Measurements from ENCODE around the gene GCSAM. TPM values are rescaled to one million over a fixed set of nuclear protein-coding genes. Genes with fewer than 3 reads are reported as not detected.

The GCSAM gene
- total and polyA plus RNA-seq, 7 experiments from 2014 or later, result 5.5 to 38.8 (median 24.9) TPM

DNA sequence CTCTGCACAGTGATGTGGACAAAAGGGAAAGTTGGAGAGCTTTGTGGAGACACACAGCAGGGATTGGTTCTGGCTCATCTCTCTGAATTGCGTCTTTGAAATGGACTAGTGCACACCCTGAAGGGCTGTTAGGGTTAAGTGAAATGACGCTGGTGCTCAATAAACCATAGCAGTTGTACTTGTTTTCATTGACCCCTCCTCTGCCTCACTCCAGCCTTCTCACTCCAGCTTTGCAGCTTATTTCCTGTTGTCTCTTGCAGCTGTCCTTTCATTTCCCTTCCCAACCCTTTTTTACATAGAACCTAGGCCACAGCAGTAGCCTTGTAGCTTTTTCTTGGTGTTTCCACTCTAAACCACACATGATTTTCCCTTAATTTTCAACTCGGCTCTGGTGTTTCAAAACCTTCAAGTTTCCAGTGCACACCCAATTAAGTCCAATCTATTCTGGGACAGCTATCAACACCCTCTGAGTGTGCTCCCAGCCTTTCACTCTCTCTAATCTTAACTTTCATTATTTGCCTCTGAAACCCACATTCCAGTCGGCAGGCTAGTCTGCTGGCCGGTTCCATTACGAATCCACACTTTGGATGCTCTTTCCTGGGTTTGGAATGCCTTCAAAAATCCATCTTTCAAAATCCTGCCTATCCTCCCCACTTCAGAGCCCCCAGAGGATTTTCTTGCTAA lies 40.4 kb downstream of the GCSAM start:
- Histone ChIP-seq H3K27me3 (ENCODE audit: control insufficient read depth in 2 of 2, insufficient read depth in 2 of 2, low read length in 2 of 2) (no peaks in the 10 kb centered on the region), H3K36me3 (ENCODE audit: control insufficient read depth in 2 of 3, insufficient read depth in 3 of 3, low read length in 3 of 3) (no peaks in the 10 kb centered on the region), H3K9me3 (ENCODE audit: control insufficient read depth in 2 of 3, low read length in 3 of 3) (no peaks in the 10 kb centered on the region), H3K27ac (ENCODE audit: low read depth, low read length) (no peak overlapping the region), H3K4me3 (ENCODE audit: low read length) (no peak overlapping the region), H3K4me1 (ENCODE audit: control insufficient read depth in 2 of 2, insufficient read depth in 2 of 2, low read length in 2 of 2) (peaks cover 0 to 8% of the 10 kb centered on the region in 2 donors)
- Mint-ChIP-seq H3K4me1 (peaks cover 17 to 61% (median 28%) of the 10 kb centered on the region in 7 donors), H3K27me3 (peaks cover 0 to 14% (median 3%) of the 10 kb centered on the region in 5 donors), H3K36me3 (peaks cover 0 to 19% (median 0%) of the 10 kb centered on the region in 5 donors), H3K4me3 (peak overlapping the region in 6 of 10 donors; percentile 1 to 69 (median 5)), H3K27ac (peak overlapping the region in 2 of 9 donors; percentile 49 to 73), H3K9me3 (no peaks in the 10 kb centered on the region)
- ChIA-PET POLR2A (interaction anchor here (0.6 to 0.8 kb wide), 2 partner anchors 20 to 255 kb away, joined by 4 to 5 read pairs; no protein-coding TSS in a partner anchor), CTCF (interaction anchor here (0.6 kb wide), 1 partner anchor 29 kb away, joined by 3 read pairs; no protein-coding TSS in a partner anchor)
- intact Hi-C loops (cut with micrococcal nuclease), result no loop called here
- ATAC-seq, result no peak
- DNase-seq, result no peak

DNA sequence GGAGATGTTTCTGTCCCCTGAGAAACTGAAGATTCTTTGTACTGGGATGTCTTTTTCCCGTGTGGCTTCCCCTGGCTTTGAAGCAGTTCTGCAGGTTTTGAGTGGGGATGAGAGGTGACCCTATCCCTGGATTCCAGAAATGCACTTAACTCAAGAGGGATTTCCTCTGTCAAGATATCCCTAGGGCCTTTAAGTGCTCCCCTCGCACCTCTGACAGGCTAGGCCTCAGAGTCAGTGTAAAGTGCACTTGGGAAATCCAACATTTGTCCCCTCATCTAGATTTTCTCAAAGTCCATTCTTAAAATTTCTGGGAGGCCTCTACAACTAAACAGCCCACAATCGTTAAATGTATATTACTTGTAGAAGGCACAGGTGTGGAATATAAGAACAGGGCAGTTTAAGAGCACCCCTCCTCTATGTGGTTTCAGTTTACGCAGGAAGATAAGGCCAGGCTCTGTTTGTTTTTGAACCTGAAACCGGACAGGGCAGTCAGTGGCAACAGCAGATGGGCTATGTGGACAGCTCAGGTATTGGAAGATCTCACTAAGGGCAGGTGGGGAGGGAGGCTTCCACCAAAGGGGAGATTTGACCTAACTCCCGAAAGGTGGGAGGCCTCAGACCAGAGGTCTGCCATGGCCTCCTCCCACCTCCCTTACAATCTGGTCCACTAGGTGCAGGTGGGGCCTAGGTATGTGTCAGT lies 42.0 kb downstream of the GCSAM start:
- no peak overlapping the region for H3K4me3 ChIP-seq (ENCODE audit: low read length)
- H3K27ac ChIP-seq (ENCODE audit: low read depth, low read length), result no peak overlapping the region
- peaks cover 4 to 14% of the 10 kb centered on the region in 2 donors for H3K4me1 ChIP-seq (ENCODE audit: control insufficient read depth in 2 of 2, insufficient read depth in 2 of 2, low read length in 2 of 2)
- peaks cover 30 to 68% (median 43%) of the 10 kb centered on the region in 7 donors for H3K4me1 Mint-ChIP-seq
- no peaks in the 10 kb centered on the region for H3K9me3 ChIP-seq (ENCODE audit: control insufficient read depth in 2 of 3, low read length in 3 of 3)
- no peaks in the 10 kb centered on the region for H3K27me3 ChIP-seq (ENCODE audit: control insufficient read depth in 2 of 2, insufficient read depth in 2 of 2, low read length in 2 of 2)
- intact Hi-C loops (cut with micrococcal nuclease), result no loop called here
- peaks cover 0 to 17% (median 0%) of the 10 kb centered on the region in 5 donors for H3K36me3 Mint-ChIP-seq
- no peak overlapping the region for H3K4me3 Mint-ChIP-seq
- ATAC-seq, result no peak
- peaks cover 0 to 19% (median 3%) of the 10 kb centered on the region in 5 donors for H3K27me3 Mint-ChIP-seq
- ChIA-PET CTCF (interaction anchor here (0.9 kb wide), 1 partner anchor 20 kb away, joined by 4 read pairs; no protein-coding TSS in a partner anchor), POLR2A (no interaction called here)
- H3K36me3 ChIP-seq (ENCODE audit: control insufficient read depth in 2 of 3, insufficient read depth in 3 of 3, low read length in 3 of 3), result peaks cover 0 to 4% (median 0%) of the 10 kb centered on the region in 3 experiments
- H3K27ac Mint-ChIP-seq, result peak overlapping the region in 2 of 9 donors; percentile 48 to 56
- DNase-seq, result no peak
- no peaks in the 10 kb centered on the region for H3K9me3 Mint-ChIP-seq

DNA sequence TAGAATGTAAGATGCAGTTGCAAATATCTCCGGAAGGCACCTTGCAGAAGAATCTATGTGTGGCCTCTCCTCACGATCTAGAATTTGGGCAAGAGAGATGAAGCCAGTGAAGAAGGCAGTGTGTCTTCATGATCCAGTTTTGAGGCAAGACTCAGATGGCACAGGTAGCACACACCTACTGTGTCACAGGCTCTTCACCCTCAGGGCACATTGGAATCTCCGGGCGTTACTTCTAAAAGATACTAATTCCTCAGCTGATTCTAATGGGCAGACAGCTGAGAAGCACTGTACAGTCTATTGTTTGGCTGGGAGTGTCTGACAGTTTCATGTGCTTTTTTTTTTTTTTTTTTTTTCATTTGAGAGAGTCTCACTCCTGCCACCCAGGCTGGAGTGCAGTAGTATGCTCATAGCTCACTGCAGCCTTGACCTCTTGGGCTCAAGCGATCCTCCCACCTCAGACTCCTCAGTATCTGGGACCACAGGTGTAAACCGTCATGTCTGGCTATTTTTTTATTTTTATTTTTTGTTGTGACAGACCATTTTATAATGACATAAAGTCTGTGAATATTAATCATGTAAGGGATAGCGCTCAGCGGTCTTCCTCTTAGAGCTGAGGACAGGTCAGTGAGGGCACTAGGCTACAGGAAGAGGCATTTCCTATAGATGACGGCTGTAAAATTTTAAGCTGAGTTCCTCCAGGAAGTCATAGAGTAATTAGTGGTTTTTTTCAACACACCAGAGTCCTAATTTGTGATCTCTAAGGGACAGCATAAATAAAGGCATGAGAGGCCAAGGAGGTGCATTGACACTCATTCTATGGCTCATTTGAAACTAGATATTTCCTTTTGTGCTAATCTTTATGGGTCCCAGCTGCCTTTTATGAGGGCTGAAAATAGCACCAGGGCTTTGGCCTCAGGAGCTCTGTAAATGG lies 42.8 kb downstream of the GCSAM start:
- CTCF ChIA-PET, result interaction anchor here (0.9 kb wide), 1 partner anchor 21 kb away, joined by 4 read pairs; no protein-coding TSS in a partner anchor

DNA sequence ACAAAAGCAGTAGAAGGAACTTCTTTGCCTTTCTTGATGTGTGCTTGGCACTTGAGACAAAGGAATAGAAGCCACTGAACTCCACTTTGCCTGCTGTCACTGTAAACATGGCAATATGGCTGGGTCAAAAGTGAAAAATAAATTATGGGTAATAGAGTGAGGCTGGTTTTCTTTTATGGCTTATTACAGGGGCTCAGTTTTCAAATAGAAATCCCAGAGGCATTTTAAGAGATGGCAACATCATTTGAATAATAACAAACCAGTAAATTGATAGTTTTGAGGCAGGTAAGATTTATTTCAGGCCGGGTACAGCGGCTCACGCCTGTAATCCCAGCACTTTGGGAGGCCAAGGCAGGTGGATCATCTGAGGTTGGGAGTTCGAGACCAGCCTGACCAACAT lies 44.1 kb downstream of the GCSAM start:
- Mint-ChIP-seq H3K36me3 (peaks cover 0 to 11% (median 0%) of the 10 kb centered on the region in 5 donors), H3K4me1 (peaks cover 45 to 82% (median 60%) of the 10 kb centered on the region in 7 donors)
- CTCF ChIA-PET, result no interaction called here

More for the DNA sequence above, 42.8 kb downstream of the GCSAM start:
- POLR2A ChIA-PET, result interaction anchor here (0.6 kb wide), 1 partner anchor 326 kb away, joined by 3 read pairs; no protein-coding TSS in a partner anchor
- H3K36me3 Mint-ChIP-seq, result peaks cover 0 to 16% (median 0%) of the 10 kb centered on the region in 5 donors
- H3K4me1 Mint-ChIP-seq, result peaks cover 36 to 71% (median 47%) of the 10 kb centered on the region in 7 donors
- intact Hi-C loops (cut with micrococcal nuclease), result loop anchor here in 1 of 2 donors (2.0 to 10.0 kb wide), 3 partner anchors 13 to 1015 kb away; partner anchors contain the start of gene NECTIN3
- Histone ChIP-seq H3K36me3 (ENCODE audit: control insufficient read depth in 2 of 3, insufficient read depth in 3 of 3, low read length in 3 of 3) (peaks cover 0 to 4% (median 0%) of the 10 kb centered on the region in 3 experiments), H3K9me3 (ENCODE audit: control insufficient read depth in 2 of 3, low read length in 3 of 3) (no peaks in the 10 kb centered on the region), H3K4me3 (ENCODE audit: low read length) (no peak overlapping the region), H3K4me1 (ENCODE audit: control insufficient read depth in 2 of 2, insufficient read depth in 2 of 2, low read length in 2 of 2) (peaks cover 8 to 14% of the 10 kb centered on the region in 2 donors), H3K27me3 (ENCODE audit: control insufficient read depth in 2 of 2, insufficient read depth in 2 of 2, low read length in 2 of 2) (no peaks in the 10 kb centered on the region), H3K27ac (ENCODE audit: low read depth, low read length) (no peak overlapping the region)
- DNase-seq (no peak), ATAC-seq (no peak)
- no peak overlapping the region for H3K4me3 Mint-ChIP-seq
- H3K27ac Mint-ChIP-seq, result peak overlapping the region in 3 of 9 donors; percentile 16 to 49 (median 48)
- no peaks in the 10 kb centered on the region for H3K9me3 Mint-ChIP-seq
- peaks cover 0 to 19% (median 3%) of the 10 kb centered on the region in 5 donors for H3K27me3 Mint-ChIP-seq

DNA sequence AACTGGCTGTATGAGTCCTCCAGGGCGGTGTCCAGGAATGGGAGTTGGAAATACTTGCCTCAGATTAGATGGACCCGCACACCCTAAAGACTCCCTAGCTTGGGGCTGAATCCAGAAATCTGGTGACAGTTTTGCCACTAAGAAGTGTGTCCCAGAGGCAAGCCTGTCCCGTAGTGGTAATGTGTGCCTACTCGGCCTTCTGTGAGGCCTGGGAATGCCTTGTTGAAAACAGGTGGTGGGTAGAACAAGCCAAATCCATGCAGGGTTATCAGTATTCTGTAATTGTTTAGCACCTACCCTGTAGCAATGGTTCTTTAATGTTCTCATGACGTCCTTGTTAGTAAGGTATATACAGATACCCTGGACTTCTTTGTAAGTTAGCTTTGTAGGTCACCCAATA lies 45.3 kb downstream of the GCSAM start:
- Mint-ChIP-seq H3K4me1 (peaks cover 37 to 75% (median 55%) of the 10 kb centered on the region in 7 donors), H3K27me3 (peaks cover 0 to 19% (median 3%) of the 10 kb centered on the region in 5 donors), H3K9me3 (no peaks in the 10 kb centered on the region), H3K36me3 (peaks cover 0 to 6% (median 0%) of the 10 kb centered on the region in 5 donors), H3K4me3 (peak overlapping the region; percentile 20 to 91 (median 86)), H3K27ac (peak overlapping the region in 2 of 9 donors; percentile 68 to 89)
- ATAC-seq (no peak), DNase-seq (no peak)
- Histone ChIP-seq H3K4me1 (ENCODE audit: control insufficient read depth in 2 of 2, insufficient read depth in 2 of 2, low read length in 2 of 2) (peaks cover 8 to 12% of the 10 kb centered on the region in 2 donors), H3K27ac (ENCODE audit: low read depth, low read length) (no peak overlapping the region), H3K4me3 (ENCODE audit: low read length) (no peak overlapping the region), H3K36me3 (ENCODE audit: control insufficient read depth in 2 of 3, insufficient read depth in 3 of 3, low read length in 3 of 3) (peaks cover 0 to 4% (median 0%) of the 10 kb centered on the region in 3 experiments), H3K27me3 (ENCODE audit: control insufficient read depth in 2 of 2, insufficient read depth in 2 of 2, low read length in 2 of 2) (no peaks in the 10 kb centered on the region), H3K9me3 (ENCODE audit: control insufficient read depth in 2 of 3, low read length in 3 of 3) (no peaks in the 10 kb centered on the region)
- intact Hi-C loops (cut with micrococcal nuclease), result loop anchor here in 1 of 2 donors (2.0 to 10.0 kb wide), 3 partner anchors 15 to 1013 kb away; partner anchors contain the start of gene NECTIN3
- POLR2A ChIA-PET, result interaction anchor here (1.8 kb wide), 1 partner anchor 15 kb away, joined by 6 read pairs; no protein-coding TSS in a partner anchor
- CTCF ChIA-PET, result interaction anchor here (0.6 kb wide), 1 partner anchor 208 kb away, joined by 3 read pairs; no protein-coding TSS in a partner anchor

More for the DNA sequence above, 44.1 kb downstream of the GCSAM start:
- H3K4me3 Mint-ChIP-seq, result no peak overlapping the region
- H3K36me3 ChIP-seq (ENCODE audit: control insufficient read depth in 2 of 3, insufficient read depth in 3 of 3, low read length in 3 of 3), result peaks cover 0 to 4% (median 0%) of the 10 kb centered on the region in 3 experiments
- H3K4me1 ChIP-seq (ENCODE audit: control insufficient read depth in 2 of 2, insufficient read depth in 2 of 2, low read length in 2 of 2), result peaks cover 8 to 18% of the 10 kb centered on the region in 2 donors
- ATAC-seq (no peak), DNase-seq (no peak)
- POLR2A ChIA-PET, result interaction anchor here (0.6 to 1.8 kb wide), 2 partner anchors 16 to 169 kb away, joined by 3 to 6 read pairs; no protein-coding TSS in a partner anchor
- no peaks in the 10 kb centered on the region for H3K27me3 ChIP-seq (ENCODE audit: control insufficient read depth in 2 of 2, insufficient read depth in 2 of 2, low read length in 2 of 2)
- peaks cover 0 to 19% (median 3%) of the 10 kb centered on the region in 5 donors for H3K27me3 Mint-ChIP-seq
- no peaks in the 10 kb centered on the region for H3K9me3 Mint-ChIP-seq
- H3K9me3 ChIP-seq (ENCODE audit: control insufficient read depth in 2 of 3, low read length in 3 of 3), result no peaks in the 10 kb centered on the region
- intact Hi-C loops (cut with micrococcal nuclease), result loop anchor here in 1 of 2 donors (2.0 to 10.0 kb wide), 3 partner anchors 14 to 1014 kb away; partner anchors contain the start of gene NECTIN3
- H3K4me3 ChIP-seq (ENCODE audit: low read length), result no peak overlapping the region
- no peak overlapping the region for H3K27ac ChIP-seq (ENCODE audit: low read depth, low read length)
- H3K27ac Mint-ChIP-seq, result no peak overlapping the region

All from naive thymus-derived CD4-positive, alpha-beta T cell (primary cell).